ENCODE data around the gene PAX7.
"Not testable (repeated sequence)": the region's sequence is repeated elsewhere in the genome, so short reads cannot be mapped to it uniquely, and the experiment has no call there.

PAX7 gene

DNA sequence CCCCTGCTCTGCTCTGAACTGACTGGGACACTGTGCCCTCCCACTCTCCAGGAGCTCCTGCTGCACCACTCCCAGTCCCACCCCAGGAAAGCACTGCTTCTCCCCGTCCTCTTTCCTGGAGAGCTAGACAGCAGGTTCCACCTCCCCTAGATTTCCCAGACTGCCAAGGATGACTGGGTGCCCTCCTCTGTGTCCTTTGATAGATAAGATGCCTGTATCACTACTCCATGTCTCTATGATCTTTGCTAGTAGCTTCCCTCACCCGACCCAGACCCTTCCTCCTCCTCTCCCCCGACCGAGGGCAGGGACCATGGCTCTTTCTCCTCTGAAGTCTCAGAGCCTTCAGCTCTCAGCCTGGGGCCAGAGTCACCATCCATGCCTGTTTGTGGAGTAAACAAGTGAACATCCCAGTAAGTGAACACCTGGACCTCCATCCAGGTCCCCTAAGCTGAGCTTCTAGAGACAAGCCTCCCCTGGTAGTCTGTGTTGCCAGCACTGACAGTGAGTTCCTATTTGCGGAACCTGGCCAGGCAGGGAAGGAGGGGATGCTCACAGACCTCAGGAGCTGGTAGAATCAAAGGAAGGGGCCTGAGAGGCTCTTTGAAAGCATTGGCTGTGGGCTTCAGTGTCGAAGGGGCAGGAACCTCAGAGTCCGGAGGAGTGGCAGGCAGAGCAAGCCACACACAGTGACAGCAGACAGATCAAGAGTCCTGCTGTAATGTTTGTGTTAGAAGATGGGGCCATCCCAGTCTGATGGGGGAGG, 104.0 kb downstream of the PAX7 start:
- no peak for DNase-seq

DNA sequence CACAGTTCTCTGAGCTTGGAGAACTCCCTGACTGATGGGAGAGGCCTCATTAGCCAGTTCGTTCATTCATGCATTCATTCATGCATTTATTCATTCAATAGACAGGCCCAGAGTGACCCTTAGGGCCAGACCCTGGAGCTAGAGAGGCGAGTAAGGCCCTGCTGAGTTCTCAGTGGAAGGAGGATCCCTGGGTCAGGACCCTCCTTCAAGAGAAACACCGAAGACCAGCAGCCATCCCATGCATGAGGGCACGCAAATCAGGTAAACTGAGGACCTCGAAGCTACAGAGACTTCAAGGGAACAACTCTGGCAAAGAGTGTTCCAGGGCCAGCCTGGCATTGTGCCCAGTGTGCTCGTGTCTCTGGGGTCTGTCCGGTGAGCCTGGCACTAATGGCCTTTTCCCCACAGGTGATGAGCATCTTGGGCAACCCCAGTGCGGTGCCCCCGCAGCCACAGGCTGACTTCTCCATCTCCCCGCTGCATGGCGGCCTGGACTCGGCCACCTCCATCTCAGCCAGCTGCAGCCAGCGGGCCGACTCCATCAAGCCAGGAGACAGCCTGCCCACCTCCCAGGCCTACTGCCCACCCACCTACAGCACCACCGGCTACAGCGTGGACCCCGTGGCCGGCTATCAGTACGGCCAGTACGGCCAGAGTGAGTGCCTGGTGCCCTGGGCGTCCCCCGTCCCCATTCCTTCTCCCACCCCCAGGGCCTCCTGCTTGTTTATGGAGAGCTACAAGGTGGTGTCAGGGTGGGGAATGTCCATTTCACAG, 104.8 kb downstream of the PAX7 start:
- no peak for DNase-seq

DNA sequence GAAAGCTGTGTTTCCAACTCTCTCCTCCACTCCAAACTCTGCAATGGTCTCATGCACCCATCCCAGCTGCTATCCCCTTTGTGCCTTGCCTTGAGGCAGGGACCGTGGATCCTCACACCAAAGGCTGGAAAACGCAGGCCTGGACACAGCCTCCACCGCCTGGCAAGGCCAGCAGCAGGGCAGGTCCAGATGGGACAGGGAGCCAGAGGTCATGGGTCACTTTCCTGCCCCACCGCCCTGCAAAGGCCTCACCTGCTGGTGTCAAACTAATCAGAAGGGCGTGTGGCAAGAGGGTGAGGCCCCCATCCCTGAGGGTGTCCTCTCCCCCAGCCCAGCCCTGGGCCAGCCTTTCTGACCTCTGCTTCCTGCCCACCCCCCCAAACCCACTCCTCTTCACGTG, 106.3 kb downstream of the PAX7 start:
- DNase-seq = no peak

DNA sequence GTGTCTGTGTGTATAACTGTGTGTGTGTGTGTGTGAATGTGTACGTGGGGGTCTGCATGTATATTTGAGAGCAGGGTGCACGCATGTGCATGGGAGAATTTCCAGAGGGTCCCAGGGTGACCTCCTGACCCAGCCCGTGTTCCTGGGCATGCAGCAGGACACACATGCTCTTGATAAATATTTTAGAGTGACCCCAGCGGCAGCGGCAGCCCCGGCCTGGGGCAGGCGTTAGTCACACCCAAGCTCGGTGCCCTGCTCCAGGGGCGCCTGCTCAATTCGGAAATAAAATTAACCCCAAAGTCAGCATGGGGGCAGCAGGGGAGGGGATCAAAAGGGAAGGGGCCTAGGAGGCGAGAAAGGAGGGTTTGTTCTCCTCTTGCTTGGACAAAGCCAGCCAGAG, 107.5 kb downstream of the PAX7 start:
- no peak for DNase-seq

DNA sequence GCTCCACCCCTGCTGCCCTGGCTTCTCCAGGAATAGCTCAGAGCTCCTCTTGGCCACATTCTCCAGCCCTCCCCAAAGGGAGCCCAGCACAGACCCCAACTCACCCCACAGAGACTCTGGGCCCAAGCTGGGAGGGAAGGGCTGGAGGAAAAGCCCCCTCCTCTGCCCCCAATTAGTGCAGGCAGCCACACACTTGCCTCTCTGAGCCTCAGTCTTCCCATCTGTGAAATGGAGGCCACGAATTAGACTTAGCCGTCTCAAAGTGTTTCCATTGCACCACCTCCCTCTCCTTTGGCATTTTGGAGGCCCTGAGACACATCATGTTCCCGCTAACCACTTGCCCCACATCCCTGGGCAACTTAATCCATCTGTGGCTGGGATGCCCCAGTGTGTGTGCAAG, 108.0 kb downstream of the PAX7 start:
- DNase-seq = no peak

DNA sequence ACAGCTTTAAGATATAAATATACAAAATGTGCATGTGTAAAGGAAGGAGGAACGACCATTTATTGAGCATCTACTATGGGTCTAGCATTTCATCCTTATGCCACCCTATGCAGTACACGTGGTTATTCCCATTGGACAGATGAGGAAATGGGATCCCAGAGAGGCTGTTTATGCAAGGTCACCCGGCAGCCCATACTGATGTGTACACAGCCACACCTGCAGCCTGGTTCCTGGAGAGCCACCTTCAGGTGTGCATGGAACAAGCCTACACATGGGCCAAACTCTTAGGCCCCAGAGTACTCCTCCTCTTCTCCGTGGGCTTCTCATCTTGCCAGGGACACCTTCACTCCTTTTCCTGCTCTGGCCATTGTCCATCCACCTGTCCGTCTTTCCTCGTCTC, 108.8 kb downstream of the PAX7 start:
- no peak for DNase-seq

DNA sequence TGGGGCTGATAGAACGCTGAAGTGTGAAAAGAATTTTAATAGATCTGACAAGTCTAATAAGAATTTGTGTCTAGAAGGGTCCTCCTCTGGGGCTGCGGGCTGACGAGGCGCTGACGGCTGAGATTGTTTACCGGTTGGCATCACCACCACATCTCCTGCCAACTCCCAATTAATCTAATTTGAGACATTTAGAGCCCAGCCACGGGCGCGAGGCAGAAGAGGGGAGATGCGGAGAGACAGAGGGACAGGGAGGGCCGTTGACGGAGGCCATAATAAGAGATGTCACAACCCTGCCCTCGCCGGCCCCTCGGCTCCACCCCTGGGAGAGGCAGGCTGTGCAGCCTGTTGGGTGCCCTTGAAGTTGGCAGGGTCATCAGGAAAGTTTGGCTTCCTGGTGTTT, 109.3 kb downstream of the PAX7 start:
- no peak for DNase-seq

DNA sequence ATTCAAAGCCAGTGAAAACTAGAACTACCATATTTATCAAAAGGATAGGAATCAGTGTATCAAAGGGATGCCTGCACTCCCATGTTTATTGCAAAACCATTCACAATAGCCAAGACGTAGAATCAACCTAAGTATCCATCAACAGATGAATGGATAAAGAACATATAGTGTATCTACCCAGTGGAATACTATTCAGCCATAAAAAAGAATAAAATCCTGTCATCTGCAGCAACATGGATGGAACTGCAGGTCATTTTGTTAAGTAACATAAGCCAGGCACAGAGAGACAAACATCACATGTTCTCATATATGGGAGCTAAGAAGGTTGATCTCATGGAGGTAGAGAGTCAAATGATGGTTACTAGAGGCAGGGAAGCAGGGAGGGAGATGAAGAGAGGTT, 110.0 kb downstream of the PAX7 start:
- DNase-seq = no peak

DNA sequence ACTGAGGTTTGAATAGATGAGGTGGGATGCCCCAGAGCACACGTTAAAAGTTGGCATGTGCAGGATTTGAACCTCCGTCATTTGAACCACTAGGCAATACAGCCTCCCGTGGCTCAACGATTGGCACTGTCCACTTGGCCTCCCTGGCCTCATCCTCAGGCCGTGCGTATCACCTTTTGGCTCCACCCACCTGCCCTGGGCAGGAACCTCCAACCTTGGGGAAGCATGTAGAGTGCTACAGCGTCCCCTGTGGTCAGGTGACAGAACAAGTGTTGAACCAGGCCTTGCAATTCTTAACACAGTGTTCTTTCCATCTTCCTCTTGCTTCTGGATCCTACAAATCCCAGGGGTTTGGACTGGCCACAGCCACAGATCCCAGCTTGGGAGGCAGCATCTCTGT, 112.6 kb downstream of the PAX7 start:
- no peak for DNase-seq

DNA sequence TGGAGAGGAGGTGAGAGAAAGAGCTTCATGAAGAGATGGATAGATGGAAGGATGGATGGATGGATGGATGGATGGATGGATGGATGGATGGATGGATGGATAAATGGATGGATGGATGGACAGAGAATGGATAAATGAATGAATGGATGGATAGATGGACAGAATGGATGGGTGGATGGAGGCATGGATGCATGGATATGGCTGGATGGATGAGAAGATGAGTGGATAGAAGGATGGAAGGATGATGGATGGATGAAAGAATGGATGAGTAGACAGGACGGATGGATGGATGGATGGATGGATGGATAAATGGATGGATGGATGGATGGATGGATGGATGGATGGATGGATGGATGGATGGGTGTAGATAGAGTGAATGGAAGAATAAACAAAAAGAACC, 113.7 kb downstream of the PAX7 start:
- DNase-seq = not testable (repeated sequence)

DNA sequence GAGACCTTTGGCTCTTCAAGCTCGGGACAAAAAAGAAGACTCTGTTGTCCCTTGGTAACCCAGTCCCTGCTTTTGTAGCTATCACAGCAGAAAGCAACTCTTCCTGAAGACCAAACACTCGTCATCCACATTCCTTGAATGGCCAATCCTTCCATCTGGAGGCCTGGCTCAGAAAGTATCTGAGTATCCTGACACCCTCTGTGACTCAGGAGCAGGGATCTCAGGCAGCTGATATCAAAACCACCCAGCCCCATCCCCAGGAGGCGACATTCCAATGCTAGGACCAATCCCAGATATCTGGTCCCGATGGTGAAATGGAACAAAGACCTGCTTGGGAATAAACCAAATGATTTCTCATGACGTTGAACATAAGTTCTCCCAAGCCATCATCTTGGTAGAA, 116.3 kb downstream of the PAX7 start:
- DNase-seq = no peak

DNA sequence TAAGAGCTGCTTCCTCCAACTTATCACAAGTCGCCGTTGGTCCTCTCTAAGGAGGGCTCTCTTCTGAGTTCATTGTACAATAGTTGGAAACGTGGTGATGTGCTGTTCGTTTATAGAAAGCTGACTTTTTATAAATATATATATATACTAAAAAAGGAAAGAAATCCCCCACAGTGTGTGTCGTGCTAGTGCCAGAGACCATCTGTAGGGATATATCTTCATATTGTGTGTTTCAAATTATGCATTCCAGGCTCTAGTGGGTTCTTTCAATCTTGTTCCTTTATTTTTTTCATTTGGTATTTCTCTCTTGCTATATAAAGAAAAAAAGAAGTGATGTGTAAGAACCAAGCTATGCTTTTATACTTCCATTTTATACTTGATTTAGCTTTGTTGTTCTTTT, 117.0 kb downstream of the PAX7 start:
- DNase-seq = no peak

DNA sequence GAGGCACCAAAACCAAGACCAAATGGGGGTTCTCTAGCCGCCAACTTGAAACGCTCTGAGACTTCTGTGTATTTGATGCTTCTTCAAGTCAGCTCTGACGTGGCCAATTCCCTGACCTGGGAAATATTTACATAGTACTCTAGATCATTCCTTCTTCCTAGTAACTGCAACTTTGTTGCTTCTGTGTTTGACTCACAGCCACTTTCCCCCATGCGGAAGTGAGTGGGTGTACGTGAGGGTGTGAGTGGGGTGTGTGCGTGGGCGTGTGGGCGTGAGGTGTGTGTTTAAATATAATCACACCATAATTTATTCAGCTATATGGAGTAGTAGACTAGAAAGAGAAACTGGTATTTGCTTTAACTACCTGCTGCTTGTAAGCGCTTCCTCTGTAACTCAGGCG, 117.8 kb downstream of the PAX7 start:
- no peak for DNase-seq

DNA sequence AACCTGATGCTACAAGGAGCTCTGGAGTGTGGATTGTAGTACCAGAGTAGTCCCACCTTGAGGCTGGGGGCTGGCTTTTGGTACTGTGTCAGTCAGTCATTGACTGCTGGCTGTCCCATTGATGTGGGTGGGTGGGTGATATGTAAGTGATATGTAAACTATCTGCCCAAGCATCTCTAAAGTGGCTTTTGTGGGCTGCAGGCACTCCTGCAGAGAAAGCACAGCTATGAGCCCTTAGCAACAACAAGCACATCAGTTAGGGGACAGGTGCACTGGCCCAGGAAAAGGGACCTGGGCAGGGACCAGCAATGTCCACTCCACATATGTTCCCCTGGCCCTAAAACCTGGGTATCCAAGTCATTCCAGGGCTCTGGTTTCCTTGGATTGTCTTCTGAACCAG, 118.9 kb downstream of the PAX7 start:
- DNase-seq = no peak

DNA sequence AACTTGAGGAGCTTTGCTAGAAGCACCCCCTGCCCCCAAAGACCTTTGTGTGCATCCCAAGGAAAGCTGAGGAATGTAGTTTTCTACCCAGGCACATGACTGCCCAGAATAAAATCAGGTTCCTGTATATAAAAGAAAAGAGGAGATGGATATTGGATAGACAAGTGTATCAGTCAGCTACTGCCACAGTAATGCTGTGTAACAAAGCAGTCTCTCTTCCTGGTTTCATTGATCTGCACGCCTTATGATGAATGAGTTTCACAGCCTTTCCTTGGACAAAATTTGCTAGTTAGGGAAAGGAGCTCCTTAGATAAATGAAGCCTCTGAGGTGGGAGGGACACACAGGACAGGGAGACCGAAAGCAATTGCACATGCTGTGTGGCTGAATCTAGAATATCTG, 120.0 kb downstream of the PAX7 start:
- no peak for DNase-seq

DNA sequence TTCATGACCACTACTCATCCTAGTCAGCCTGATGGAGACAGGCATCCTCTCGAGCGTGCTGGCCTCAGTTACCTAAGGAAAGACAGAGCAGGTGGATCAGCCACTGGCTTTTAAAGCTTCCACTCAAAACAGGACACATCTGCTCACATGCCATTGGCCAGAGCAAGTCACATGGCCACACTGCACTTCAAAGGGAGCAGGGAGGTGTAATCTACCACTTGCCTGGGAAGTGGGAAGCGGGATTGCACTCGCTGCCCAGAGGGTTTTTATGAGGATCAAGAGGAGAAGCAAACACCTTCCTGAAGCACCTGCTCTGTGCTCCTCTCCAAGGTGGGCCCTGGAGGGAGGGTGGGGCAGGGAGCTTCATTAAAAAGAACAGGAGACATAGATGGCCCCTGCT, 120.8 kb downstream of the PAX7 start:
- DNase-seq = no peak

DNA sequence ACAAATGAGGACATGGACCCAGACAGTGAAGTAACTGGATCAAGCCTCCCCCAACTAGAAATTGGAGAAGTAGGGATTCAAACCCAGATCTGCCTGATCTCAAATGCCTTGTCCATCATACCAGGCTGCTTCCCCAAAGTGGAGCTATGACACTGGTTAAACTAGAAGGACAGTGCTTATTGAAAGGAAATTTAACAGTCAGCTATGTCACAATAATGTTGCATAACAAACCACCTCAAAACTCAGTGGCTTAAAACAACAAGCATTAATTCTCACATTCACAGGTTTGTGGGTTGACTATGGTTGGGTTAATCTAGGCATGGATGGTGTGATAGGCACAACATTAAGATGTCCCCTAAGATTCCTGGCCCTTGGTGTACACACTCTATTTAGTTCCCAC, 121.8 kb downstream of the PAX7 start:
- DNase-seq = no peak

DNA sequence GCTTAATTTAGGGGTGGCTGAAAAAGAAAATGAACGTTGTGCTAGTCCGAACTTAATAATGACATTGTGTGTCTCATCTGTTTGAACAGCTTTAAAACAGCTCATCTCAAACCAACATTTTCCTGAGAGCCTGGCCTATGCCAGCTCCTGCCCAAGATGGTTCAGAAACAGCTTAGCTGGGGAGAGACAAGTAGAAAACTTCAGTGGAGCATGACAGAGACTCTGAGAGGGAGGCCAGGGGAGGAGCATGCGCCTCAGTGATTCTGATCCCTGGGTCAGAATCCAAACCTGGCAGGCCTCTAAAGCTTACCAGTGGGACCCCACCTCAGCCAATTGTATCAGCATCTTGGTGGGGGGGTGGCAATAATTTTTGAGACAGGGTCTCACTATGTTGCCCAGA, 129.5 kb downstream of the PAX7 start:
- DNase-seq = no peak

DNA sequence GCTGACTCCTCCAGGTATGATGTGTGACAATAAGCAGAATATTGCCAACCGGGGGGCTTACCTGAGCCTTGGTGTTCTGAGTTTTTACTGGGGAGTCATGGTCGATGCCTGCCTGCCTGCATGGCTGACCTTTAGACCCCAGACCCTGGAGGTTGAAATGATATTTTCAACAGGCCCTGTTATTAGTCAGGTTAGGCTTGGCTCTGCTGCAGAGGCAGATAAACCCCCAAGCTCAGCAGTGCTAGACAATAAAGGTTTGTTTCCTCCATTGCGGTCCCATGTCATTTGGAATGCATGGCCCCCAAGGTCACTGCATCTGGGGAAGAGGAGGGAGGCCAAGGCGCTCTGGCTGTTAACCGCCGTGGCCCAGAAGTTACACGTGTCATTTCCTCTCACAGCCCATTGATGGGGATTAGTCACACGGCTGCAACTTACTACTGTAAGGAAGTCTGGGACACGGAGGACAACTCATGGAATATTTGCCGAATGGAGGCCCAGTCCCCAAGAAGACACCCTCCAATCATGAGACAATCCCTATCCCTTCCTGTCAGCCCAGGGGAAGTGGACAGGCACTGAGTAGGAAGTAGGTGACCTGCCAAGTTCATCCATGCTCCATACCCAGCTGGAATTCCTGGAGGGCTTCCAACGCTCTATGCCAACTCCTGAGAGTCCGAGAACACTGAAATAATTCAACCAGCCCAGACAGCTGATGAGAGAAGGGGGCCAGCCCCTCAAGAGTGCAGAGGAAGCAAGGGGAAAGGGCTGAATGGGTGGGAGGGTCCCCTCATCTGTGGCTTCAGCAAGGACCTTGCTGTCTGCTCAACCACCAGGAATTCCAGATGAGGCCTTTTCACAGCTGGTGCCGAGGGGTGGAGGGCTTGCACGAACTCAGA, 131.5 kb downstream of the PAX7 start:
- DNase-seq = no peak

DNA sequence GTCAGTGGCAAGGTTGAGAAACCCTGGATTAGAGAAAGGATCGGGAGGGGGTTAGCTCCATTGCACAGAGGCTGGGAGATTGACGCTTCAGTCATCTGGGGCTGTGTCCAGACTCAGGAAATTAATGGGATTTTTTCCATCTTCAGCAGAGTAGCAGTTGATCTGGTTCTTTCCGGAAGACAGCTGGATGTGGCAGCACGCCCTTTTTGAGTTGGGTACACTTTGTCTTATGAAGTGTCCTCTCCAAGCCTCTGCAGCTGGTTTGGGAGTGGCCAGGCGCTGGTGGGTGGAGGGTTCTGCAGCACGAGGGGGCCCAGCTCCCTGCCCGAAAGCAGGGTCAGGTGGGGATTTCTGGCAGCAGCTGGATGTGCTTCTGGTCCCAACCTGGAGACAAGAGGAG, 133.7 kb downstream of the PAX7 start:
- no peak for DNase-seq

DNA sequence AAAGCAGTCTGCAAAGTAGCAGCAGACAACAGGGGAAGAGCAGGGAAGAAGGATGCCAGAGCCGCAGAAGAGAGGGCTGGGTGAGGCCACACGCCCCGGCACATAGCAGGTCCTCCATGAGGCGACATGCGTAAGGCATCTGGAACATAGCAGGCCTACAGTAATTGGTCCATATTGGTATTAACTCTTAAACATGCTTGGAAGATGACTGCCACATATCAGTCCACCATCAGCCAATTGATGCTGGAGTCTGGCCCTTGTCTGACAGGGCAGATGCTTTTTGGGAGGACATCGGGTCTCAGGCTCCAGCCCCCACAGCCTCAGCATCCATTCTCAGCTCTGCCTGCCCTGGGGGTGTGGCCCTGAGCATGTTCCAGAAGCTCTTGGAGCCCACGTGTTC, 135.1 kb downstream of the PAX7 start:
- DNase-seq = no peak

DNA sequence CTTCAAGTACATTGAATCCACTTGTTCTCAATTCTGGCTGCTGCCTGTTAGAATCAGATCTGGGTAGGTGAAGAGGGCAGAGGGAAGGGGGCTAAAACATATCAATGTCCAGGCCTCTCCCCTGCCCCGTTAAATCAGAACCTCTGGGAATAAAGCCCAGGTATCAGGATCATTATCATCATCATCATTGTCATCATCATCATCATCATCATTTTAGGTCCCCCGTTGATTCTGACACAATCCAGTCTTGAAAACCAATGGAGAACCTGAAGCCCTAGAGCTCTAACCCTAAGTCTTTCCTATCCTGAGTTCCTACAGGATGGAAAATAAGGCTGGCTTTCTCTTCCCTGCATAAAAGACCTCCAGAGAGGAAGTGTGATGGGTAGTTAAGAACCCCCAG, 135.7 kb downstream of the PAX7 start:
- DNase-seq = no peak

DNA sequence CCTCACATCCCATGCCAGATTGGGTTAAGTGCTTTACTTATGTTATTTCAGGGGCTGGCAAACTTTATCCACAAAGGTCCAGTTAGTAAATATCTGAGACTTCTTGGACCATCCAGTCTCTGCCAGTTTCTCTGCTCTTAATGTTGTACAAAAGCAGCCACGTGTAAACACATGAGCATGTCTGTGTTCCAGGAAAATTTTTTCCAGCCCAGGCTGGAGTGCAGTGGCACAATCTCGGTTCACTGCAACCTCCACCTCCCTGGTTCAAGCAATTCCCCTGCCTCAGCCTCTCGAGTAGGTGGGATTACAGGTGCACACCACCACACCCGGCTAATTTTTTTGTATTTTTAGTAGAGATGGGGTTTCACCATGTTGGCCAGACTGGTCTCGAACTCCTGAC, 136.9 kb downstream of the PAX7 start:
- DNase-seq = not testable (repeated sequence)

DNA sequence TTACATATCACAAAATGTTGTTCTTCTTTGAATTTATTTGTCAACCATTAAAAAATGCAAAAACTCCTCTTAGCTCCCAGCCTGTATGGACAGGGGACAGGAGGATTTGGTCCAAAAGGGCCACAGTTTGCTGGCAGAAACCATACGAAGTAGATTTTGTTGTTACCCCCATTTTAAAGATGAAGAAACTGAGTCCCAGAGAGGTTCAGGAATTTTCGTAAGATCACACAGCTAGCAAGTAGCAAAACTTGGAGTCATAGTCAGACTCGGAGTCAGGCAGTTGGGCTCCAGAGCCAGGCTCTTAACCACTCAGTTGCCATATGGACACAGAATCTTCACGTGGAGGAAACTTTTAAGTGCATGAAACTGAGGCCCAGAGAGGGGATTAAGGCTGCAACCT, 137.4 kb downstream of the PAX7 start:
- no peak for DNase-seq

All from OCI-M1 (cell line).